Peyer's patch (tissue), 4 donors: ENCODE results near the gene FBXL19. TPM values are rescaled to one million over a fixed set of nuclear protein-coding genes. Genes with fewer than 3 reads are reported as not detected.
A peak's percentile ranks its signal among the peaks of the same experiment; 100 is the strongest.

ENCODE experiments used
- DNase-seq, 3 donors: peaks; one replicate each; pipeline ENCODE4 v3.0.0-alpha.2; 2017 to 2019
- H3K27ac ChIP-seq, 4 donors: fragments of 200-600 bp; sonication (generic); one replicate each; pipeline ENCODE4 v1.5.1; 2016 to 2019
- H3K27me3 ChIP-seq, 2 donors: fragments of 200-600 bp; sonication (generic); one replicate each; pipeline ENCODE4 v1.5.1; 2019
- H3K36me3 ChIP-seq, 3 donors: fragments of 200-600 bp; sonication (generic); one replicate each; pipeline ENCODE4 v1.5.1; 2016 to 2019
- H3K4me1 ChIP-seq, 4 donors: fragments of 200-600 bp; sonication (generic); one replicate each; pipeline ENCODE4 v1.5.1; 2016 to 2019
- H3K4me3 ChIP-seq, 4 donors: fragments of 200-600 bp; sonication (generic); 1 replicate in 3 of 4; 2 replicates in 1 of 4; pipeline ENCODE4 v1.5.1; 2016 to 2019; ENCODE audit warnings: mild to moderate bottlenecking in 1 of 4
- H3K9me3 ChIP-seq, 4 donors: fragments of 200-600 bp; sonication (generic); one replicate each; pipeline ENCODE4 v1.5.1; 2016 to 2019; ENCODE audit warnings: mild to moderate bottlenecking in 1 of 4
- POLR2A ChIP-seq, 2 donors: fragments of 450-650 bp; IDR thresholded peaks; one replicate each; pipeline ENCODE4 v1.5.1; 2017; ENCODE audit warnings: antibody characterized with exemption in 2 of 2, mild to moderate bottlenecking in 2 of 2, moderate library complexity in 2 of 2
- total RNA-seq, 4 donors: library from RNA; depleted of rRNA; stranded (reverse); fragments of >200 nt; gene quantifications; one replicate each; pipeline ENCODE4 v1.1.0, GENCODE V29; 2016
- TF ChIP-seq, protein P1 (sequence below), 6 experiments: fragments of 450-650 bp in 4 of 6; fragments of 200-600 bp in 2 of 6; sonication (generic) in 1 of 6; IDR thresholded peaks; one replicate each; pipeline ENCODE4 v1.5.1; 2017 to 2019; ENCODE audit warnings: antibody characterized with exemption in 6 of 6, mild to moderate bottlenecking in 3 of 6, moderate library complexity in 1 of 6

Gene FBXL19
- total RNA-seq, 4 donors from 2014 or later: 25.0 to 51.2 (median 47.9) TPM

DNA sequence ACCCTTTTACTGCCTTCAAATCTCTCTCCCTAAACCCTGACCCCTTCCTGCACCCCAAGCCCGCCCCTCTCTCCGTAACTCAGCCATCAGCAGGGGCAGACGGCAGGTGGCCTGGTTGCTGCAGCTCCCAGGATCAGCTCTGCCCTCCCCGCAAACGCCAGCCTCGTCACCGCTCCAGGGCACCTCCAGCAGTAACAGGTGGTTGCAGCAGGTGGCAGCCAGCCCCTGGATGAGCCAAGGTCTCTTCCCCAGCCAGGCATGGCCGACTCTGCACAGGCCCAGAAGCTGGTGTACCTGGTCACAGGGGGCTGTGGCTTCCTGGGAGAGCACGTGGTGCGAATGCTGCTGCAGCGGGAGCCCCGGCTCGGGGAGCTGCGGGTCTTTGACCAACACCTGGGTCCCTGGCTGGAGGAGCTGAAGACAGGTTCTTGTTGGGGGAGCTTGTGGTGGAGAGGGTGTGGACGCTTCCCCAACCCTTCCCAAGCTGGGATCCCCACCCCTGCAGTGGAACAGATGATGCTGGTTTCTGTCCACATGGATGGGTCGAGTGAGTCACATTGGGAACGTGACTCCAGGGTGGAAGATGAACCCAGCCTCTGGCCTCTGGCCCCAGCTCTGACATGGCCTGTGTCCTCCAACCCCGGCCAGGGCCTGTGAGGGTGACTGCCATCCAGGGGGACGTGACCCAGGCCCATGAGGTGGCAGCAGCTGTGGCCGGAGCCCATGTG lies 62.2 kb downstream of the FBXL19 start:
- peak in 2 of 3 donors; percentile 83 to 89 for DNase-seq
- Histone ChIP-seq H3K9me3 (no peaks in the 10 kb centered on the region), H3K27me3 (no peaks in the 10 kb centered on the region), H3K4me1 (peaks cover 0 to 12% (median 3%) of the 10 kb centered on the region in 4 donors), H3K36me3 (peaks cover 0 to 28% (median 0%) of the 10 kb centered on the region in 3 donors), H3K27ac (peak overlapping the region; percentile 46 to 86 (median 66)), H3K4me3 (peak overlapping the region; percentile 18 to 59 (median 38))
- TF ChIP-seq, protein P1, sequence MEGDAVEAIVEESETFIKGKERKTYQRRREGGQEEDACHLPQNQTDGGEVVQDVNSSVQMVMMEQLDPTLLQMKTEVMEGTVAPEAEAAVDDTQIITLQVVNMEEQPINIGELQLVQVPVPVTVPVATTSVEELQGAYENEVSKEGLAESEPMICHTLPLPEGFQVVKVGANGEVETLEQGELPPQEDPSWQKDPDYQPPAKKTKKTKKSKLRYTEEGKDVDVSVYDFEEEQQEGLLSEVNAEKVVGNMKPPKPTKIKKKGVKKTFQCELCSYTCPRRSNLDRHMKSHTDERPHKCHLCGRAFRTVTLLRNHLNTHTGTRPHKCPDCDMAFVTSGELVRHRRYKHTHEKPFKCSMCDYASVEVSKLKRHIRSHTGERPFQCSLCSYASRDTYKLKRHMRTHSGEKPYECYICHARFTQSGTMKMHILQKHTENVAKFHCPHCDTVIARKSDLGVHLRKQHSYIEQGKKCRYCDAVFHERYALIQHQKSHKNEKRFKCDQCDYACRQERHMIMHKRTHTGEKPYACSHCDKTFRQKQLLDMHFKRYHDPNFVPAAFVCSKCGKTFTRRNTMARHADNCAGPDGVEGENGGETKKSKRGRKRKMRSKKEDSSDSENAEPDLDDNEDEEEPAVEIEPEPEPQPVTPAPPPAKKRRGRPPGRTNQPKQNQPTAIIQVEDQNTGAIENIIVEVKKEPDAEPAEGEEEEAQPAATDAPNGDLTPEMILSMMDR (IDR thresholded peaks at IDR 0.05): peak in 3 of 6 experiments; percentile 59 to 78 (median 69)
- TF ChIP-seq POLR2A (IDR thresholded peaks at IDR 0.05): no peak

DNA sequence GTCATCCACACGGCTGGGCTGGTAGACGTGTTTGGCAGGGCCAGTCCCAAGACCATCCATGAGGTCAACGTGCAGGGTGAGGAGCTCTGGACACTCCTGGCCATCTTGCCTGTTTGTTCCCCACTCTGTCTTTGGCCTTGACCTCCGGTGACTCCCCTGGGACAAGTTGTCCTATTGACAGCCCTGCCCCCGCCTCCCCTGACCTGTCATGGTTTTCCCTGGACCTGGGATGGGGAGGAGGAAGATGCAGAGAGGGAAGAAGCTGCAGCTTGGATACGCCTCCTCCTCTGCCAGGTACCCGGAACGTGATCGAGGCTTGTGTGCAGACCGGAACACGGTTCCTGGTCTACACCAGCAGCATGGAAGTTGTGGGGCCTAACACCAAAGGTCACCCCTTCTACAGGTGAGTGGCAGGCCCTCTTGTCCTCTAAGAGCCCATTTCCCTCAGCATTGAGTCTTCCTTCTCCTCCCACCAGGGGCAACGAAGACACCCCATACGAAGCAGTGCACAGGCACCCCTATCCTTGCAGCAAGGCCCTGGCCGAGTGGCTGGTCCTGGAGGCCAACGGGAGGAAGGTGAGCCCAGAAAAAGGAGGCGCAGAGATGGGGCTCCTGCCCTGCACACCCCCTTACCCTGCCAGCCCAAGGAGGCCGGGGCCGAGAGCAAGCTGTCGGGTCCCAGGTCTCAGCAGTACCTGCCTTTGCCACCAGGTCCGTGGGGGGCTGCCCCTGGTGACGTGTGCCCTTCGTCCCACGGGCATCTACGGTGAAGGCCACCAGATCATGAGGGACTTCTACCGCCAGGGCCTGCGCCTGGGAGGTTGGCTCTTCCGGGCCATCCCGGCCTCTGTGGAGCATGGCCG lies 63.0 kb downstream of the FBXL19 start:
- TF ChIP-seq POLR2A (IDR thresholded peaks at IDR 0.05): no peak
- TF ChIP-seq, protein P1 (IDR thresholded peaks at IDR 0.05): no peak
- H3K4me1 ChIP-seq: peaks cover 0 to 12% (median 3%) of the 10 kb centered on the region in 4 donors
- no peak for DNase-seq
- no peaks in the 10 kb centered on the region for H3K27me3 ChIP-seq
- H3K36me3 ChIP-seq: peaks cover 0 to 21% (median 0%) of the 10 kb centered on the region in 3 donors
- no peaks in the 10 kb centered on the region for H3K9me3 ChIP-seq
- H3K4me3 ChIP-seq: peak overlapping the region in 2 of 4 donors; percentile 56 to 59
- peak overlapping the region in 2 of 4 donors; percentile 72 to 86 for H3K27ac ChIP-seq

DNA sequence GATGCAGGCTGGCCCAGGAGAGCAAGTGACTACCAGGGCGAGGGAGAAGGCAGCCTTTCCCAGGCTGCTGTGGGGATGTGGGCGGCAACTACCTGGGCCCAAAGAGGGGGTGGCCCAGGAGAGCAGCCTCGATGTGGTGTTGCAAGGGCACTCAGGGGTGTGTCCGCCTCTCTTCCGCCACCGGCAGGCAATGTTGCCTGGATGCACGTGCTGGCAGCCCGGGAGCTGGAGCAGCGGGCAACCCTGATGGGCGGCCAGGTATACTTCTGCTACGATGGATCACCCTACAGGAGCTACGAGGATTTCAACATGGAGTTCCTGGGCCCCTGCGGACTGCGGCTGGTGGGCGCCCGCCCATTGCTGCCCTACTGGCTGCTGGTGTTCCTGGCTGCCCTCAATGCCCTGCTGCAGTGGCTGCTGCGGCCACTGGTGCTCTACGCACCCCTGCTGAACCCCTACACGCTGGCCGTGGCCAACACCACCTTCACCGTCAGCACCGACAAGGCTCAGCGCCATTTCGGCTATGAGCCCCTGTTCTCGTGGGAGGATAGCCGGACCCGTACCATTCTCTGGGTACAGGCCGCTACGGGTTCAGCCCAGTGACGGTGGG lies 64.3 kb downstream of the FBXL19 start:
- TF ChIP-seq, protein P1 (IDR thresholded peaks at IDR 0.05): no peak
- TF ChIP-seq POLR2A (IDR thresholded peaks at IDR 0.05): no peak
- Histone ChIP-seq H3K9me3 (no peaks in the 10 kb centered on the region), H3K4me1 (peaks cover 0 to 12% (median 3%) of the 10 kb centered on the region in 4 donors)

DNA sequence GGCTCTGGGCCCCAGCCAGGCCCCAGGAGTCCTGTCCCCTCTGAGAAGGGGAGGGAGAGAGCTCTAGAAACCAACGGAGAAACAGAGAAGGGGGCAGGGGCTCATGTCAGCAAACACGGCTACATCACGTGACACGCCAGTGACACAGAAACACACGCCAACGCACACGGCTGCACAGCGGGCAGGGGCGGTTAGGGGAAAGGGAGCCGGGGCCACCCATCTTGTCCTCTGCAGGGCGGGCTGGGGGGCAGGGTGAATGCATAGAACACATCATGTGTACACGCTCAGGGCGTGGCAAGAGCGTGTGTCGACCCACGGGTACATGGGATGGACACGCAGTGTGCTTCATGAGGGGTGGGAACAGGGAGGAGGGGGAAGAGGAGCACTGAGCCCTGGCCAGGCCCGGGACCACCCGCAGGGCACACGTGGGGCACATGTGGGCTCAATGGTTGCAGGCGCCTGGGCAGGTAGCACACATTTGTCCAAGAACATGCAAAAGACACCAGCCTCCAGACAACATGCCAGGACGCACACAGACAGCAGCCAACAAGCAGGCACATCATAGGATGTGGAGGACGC lies 66.2 kb downstream of the FBXL19 start:
- Histone ChIP-seq H3K27me3 (no peaks in the 10 kb centered on the region), H3K27ac (no peak overlapping the region), H3K4me1 (peaks cover 0 to 12% (median 3%) of the 10 kb centered on the region in 4 donors), H3K9me3 (no peaks in the 10 kb centered on the region), H3K4me3 (no peak overlapping the region), H3K36me3 (peaks cover 0 to 2% (median 0%) of the 10 kb centered on the region in 3 donors)
- no peak for DNase-seq
- TF ChIP-seq POLR2A (IDR thresholded peaks at IDR 0.05): no peak
- TF ChIP-seq, protein P1 (IDR thresholded peaks at IDR 0.05): no peak

More for the DNA sequence above, 64.3 kb downstream of the FBXL19 start:
- Histone ChIP-seq H3K4me3 (no peak overlapping the region), H3K36me3 (peaks cover 0 to 10% (median 0%) of the 10 kb centered on the region in 3 donors), H3K27ac (no peak overlapping the region), H3K27me3 (no peaks in the 10 kb centered on the region)
- DNase-seq: no peak

DNA sequence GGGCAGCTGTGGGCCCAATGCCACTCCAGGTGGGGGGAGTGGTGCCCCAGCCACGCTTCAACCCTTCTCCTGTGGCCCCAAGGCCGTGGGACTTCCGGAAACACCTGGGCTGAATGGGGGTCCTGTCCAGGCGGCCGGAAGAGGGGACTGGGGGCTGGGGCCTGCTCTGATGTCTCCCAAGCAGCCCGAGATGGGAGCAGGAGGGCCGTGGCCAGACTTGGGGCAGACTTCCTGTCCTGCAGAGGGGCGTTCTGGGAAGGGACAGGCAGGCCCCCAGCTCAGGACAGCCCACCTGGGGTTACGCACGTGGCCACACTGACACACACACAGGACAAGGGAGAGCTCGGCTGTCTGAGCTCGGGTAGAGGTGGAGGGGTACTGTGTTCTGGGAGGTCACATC lies 66.7 kb downstream of the FBXL19 start:
- no peaks in the 10 kb centered on the region for H3K9me3 ChIP-seq
- no peak for DNase-seq
- peaks cover 0 to 12% (median under 1%) of the 10 kb centered on the region in 4 donors for H3K4me1 ChIP-seq
- no peaks in the 10 kb centered on the region for H3K36me3 ChIP-seq
- H3K27ac ChIP-seq: no peak overlapping the region
- H3K27me3 ChIP-seq: no peaks in the 10 kb centered on the region
- no peak overlapping the region for H3K4me3 ChIP-seq
- TF ChIP-seq POLR2A (IDR thresholded peaks at IDR 0.05): no peak
- TF ChIP-seq, protein P1 (IDR thresholded peaks at IDR 0.05): no peak
